Esophagus squamous epithelium (tissue), 5 donors: ENCODE results near the gene PTK7. TPM values are rescaled to one million over a fixed set of nuclear protein-coding genes. Genes with fewer than 3 reads are reported as not detected.
"Not testable (repeated sequence)": the region's sequence is repeated elsewhere in the genome, so short reads cannot be mapped to it uniquely, and the experiment has no call there.

ENCODE experiments used
- DNase-seq: peaks from one replicate; lab custom pipeline; 2025; lab: John Stamatoyannopoulos, UW
- H3K27ac ChIP-seq, 4 donors: fragments of 200-600 bp; sonication (generic); one replicate each; pipeline ENCODE4 v1.5.1; 2016 to 2019; ENCODE audit warnings: mild to moderate bottlenecking in 1 of 4
- H3K27me3 ChIP-seq, 4 donors: fragments of 200-600 bp; sonication (generic); 1 replicate in 3 of 4; 2 replicates in 1 of 4; pipeline versions ENCODE4 v1.5.1 to v1.6.0; 2017 to 2021; ENCODE audit warnings: antibody characterized with exemption in 1 of 4
- H3K36me3 ChIP-seq, 3 donors: fragments of 200-600 bp; sonication (generic); one replicate each; pipeline ENCODE4 v1.5.1; 2016 to 2019
- H3K4me1 ChIP-seq, 3 donors: fragments of 200-600 bp; sonication (generic); one replicate each; pipeline ENCODE4 v1.5.1; 2017 to 2019
- H3K4me3 ChIP-seq, 4 donors: fragments of 200-600 bp; sonication (generic); 1 replicate in 3 of 4; 2 replicates in 1 of 4; pipeline ENCODE4 v1.5.1; 2016 to 2019; ENCODE audit warnings: mild to moderate bottlenecking in 2 of 4, moderate library complexity in 1 of 4
- H3K9me3 ChIP-seq, 3 donors: fragments of 200-600 bp; sonication (generic); one replicate each; pipeline ENCODE4 v1.5.1; 2016 to 2019
- POLR2A ChIP-seq, 4 donors: fragments of 450-650 bp; IDR thresholded peaks; one replicate each; pipeline ENCODE4 v1.6.1; 2017; ENCODE audit warnings: antibody characterized with exemption in 4 of 4, mild to moderate bottlenecking in 4 of 4, moderate library complexity in 3 of 4
- WGBS, 2 donors: methylation state at CpG; one replicate each; pipeline ENCODE4 v1.1.5; 2018; 5-methylcytosine and 5-hydroxymethylcytosine counted together
- intact Hi-C: fragments of 100-400 bp; cut with DNase I; formaldehyde crosslinking; loops from one replicate; pipeline ENCODE4 v1.15.0; 2022
- total RNA-seq, 4 donors: library from RNA; depleted of rRNA; stranded (reverse); fragments of >200 nt; gene quantifications; one replicate each; pipeline ENCODE4 v1.1.0, GENCODE V29; 2016
- TF ChIP-seq, protein P1 (sequence below), 6 experiments: fragments of 450-650 bp in 4 of 6; fragments of 200-600 bp in 2 of 6; sonication (generic) in 2 of 6; IDR thresholded peaks; one replicate each; pipeline ENCODE4 v1.5.1; 2016 to 2019; ENCODE audit warnings: antibody characterized with exemption in 6 of 6, mild to moderate bottlenecking in 4 of 6, moderate library complexity in 4 of 6
- donor health status: DM: yes; HTN: yes; CAD: no.

PTK7 gene
- total RNA-seq, 4 donors from 2014 or later, result 30.6 to 44.1 (median 36.7) TPM

DNA sequence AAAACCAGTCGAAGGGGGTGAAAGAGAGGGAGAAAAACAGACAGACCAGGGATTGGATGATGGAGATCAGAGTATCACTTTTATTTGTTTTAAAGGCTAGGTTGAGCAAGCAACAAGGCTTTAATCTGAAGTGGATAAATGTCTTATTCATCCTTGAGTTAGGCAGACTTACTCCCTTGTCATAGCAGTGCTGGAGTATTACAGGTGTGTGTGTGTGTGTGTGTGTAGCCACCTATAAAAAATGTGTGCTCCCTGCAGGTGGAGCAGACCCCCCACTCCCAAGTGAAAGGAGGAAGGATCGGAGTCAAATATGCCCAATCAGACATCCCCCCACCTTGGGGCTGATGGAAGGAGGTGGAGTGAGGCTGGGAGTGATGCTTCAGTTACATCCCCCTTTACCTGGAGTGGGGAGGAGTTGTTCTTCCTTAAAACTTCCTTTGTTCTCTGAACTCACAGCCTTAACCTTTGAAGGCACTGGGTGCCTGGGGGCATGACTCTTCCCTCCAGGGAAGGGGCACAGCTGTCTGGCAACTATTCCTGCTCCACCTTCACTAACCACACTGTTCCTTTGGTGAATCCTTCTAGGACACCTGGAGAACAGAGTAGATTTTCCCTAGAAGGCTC lies 27.3 kb downstream of the PTK7 start:
- Histone ChIP-seq H3K36me3 (no peaks in the 10 kb centered on the region), H3K4me3 (no peak overlapping the region), H3K4me1 (peaks cover 0 to 30% (median 0%) of the 10 kb centered on the region in 3 donors), H3K27me3 (no peaks in the 10 kb centered on the region), H3K27ac (no peak overlapping the region), H3K9me3 (no peaks in the 10 kb centered on the region)
- no peak for DNase-seq
- no peak for TF ChIP-seq POLR2A (IDR thresholded peaks at IDR 0.05)
- TF ChIP-seq, protein P1, sequence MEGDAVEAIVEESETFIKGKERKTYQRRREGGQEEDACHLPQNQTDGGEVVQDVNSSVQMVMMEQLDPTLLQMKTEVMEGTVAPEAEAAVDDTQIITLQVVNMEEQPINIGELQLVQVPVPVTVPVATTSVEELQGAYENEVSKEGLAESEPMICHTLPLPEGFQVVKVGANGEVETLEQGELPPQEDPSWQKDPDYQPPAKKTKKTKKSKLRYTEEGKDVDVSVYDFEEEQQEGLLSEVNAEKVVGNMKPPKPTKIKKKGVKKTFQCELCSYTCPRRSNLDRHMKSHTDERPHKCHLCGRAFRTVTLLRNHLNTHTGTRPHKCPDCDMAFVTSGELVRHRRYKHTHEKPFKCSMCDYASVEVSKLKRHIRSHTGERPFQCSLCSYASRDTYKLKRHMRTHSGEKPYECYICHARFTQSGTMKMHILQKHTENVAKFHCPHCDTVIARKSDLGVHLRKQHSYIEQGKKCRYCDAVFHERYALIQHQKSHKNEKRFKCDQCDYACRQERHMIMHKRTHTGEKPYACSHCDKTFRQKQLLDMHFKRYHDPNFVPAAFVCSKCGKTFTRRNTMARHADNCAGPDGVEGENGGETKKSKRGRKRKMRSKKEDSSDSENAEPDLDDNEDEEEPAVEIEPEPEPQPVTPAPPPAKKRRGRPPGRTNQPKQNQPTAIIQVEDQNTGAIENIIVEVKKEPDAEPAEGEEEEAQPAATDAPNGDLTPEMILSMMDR (IDR thresholded peaks at IDR 0.05), result no peak
- intact Hi-C loops, result no loop called here
- 51 to 71% methylated on average over 2 of the region's 2 CpGs for WGBS, 2 donors

DNA sequence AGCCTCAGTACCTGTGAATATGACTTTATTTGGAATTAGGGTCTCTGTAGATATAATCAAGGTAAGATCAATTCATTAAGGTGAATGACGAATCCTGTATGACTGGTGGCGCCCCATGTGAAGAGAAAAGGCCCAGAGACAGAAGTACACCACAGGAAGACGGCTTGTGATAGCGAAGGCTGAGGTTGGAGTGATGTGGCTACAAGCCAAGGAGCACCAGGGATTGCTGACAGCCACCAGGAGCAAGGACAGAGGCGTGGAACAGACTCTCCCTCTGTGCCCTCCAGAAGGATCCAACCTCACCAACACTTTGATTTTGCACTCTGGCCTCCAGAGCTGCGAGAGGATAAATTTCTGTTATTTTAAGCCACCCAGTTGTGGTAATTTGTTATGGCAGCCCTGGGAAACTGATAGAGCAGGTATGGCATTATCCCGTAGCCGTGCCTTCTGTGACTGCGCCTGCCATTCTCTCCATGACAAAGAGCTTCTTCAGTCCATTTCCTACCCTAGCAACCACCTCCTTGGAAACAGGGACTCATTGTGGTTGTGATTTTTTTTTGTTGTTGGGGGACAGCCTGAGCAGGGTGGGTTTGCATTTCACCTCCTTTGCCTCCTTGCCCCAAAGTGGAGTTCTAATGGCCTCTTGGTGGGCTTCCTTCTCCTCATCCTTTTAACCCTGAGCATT lies 29.6 kb downstream of the PTK7 start:
- Histone ChIP-seq H3K4me3 (no peak overlapping the region), H3K27me3 (no peaks in the 10 kb centered on the region), H3K27ac (no peak overlapping the region), H3K36me3 (no peaks in the 10 kb centered on the region), H3K4me1 (peaks cover 0 to 23% (median 0%) of the 10 kb centered on the region in 3 donors), H3K9me3 (no peaks in the 10 kb centered on the region)
- WGBS, 2 donors, result 85 to 87% methylated on average over 9 of the region's 9 CpGs
- TF ChIP-seq, protein P1 (IDR thresholded peaks at IDR 0.05), result no peak
- TF ChIP-seq POLR2A (IDR thresholded peaks at IDR 0.05), result no peak
- no peak for DNase-seq
- intact Hi-C loops, result no loop called here

DNA sequence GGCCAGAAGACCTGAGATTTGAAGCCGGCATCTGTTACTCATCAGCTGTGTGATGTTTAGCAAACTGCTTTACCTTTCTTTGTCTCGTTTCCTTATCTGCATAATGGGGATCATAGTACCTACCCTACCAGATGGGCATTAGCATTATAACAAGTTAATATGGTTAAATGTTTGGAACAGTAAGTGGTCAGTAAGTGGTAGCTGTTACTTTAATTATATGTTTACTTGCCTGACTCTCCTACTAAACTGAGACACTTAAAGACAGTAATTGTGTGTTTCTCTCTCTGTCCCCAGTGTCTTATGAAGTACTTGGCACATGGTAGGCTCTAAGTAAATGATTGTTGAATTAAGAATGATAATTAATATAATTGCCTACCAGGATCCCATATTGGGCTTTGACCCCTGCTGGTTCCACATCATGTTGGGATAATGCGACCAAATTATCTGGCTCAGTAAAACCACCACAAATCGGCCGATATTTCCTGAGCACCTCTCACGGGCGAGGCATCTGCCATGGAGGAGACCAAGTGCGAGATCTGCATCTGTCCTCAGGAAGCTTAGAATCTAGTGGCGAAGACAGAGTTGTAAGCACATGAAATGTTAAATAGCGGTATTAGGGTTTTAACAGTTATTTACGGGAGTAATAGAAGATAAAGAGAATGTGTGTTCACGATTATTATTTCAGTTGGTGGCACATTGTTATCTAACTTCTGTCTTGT lies 31.4 kb downstream of the PTK7 start:
- H3K9me3 ChIP-seq, result no peaks in the 10 kb centered on the region
- intact Hi-C loops, result no loop called here
- DNase-seq, result no peak
- WGBS, 2 donors, result 92% methylated on average over 12 of the region's 12 CpGs
- TF ChIP-seq, protein P1 (IDR thresholded peaks at IDR 0.05), result no peak
- no peak for TF ChIP-seq POLR2A (IDR thresholded peaks at IDR 0.05)
- peaks cover 0 to 33% (median 3%) of the 10 kb centered on the region in 3 donors for H3K4me1 ChIP-seq
- H3K36me3 ChIP-seq, result no peaks in the 10 kb centered on the region
- no peak overlapping the region for H3K4me3 ChIP-seq
- H3K27me3 ChIP-seq, result no peaks in the 10 kb centered on the region
- H3K27ac ChIP-seq, result no peak overlapping the region

DNA sequence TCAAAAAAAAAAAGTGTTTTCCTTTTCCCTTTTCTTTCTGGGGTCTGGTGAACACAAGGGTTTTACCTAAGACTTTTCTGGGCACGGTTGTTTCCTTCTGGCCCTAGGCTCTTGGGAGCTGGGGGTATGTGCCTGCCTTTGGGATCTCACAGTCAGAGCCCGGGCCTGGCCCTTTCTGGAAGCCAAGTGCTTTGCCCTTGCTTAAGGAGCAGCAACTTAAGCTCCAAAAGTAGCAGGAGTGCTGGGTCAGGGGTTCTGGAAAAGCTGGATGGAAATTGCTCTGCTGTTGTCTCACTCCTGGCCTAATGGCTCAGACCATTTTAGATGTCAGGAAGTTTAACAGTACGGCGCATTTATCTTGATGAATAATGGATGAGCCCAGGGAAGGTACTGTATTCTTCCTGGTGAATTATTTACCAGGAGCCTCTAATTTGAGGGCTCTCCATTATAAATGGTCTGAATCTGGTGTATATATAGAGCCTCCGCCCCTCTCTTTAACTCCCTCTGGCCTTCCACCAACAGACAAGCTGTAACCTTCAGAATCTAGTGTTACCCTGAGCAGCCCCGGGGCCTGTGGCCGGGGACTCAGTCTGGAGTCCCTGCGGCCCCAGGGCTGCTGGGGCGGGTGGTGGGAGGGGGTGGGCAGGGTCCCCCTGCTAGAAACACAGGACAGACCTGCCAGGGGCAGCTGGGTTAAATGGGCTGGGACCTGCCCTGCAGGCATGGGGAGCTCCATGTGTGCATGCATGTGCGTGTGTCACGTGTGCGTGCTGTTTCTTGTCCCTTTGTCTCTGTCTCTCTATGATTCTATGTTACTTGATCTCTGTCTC lies 37.5 kb downstream of the PTK7 start:
- TF ChIP-seq POLR2A (IDR thresholded peaks at IDR 0.05), result no peak
- no peaks in the 10 kb centered on the region for H3K27me3 ChIP-seq
- H3K4me1 ChIP-seq, result peaks cover 16 to 65% (median 36%) of the 10 kb centered on the region in 3 donors
- 35 to 62% methylated on average over 7 to 8 of the region's 12 CpGs for WGBS, 2 donors
- peak overlapping the region; percentile 71 to 86 (median 80) for H3K27ac ChIP-seq
- H3K4me3 ChIP-seq, result no peak overlapping the region
- no peak for DNase-seq
- H3K9me3 ChIP-seq, result no peaks in the 10 kb centered on the region
- intact Hi-C loops, result no loop called here
- H3K36me3 ChIP-seq, result no peaks in the 10 kb centered on the region

DNA sequence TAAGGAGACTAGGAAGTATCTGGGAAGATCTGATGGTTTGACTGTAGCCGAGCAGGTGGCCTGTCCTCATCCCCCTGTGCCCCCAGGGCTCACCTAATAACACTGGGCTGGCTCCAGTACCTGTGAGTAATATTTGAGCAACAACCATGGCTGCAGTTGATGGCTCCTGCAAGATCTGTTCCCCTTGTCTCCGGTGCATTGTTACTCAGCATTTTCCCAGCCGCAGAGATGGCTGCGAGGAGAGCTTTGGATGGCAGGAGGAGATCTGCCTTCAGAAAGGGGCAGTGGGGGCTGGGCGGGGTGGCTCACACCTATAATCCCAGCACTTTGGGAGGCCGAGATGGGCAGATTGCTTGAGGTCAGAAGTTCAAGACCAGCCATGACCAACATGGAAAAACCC lies 39.3 kb downstream of the PTK7 start:
- H3K36me3 ChIP-seq, result no peaks in the 10 kb centered on the region
- H3K9me3 ChIP-seq, result no peaks in the 10 kb centered on the region
- H3K27ac ChIP-seq, result peak overlapping the region; percentile 52 to 86 (median 80)
- H3K4me3 ChIP-seq, result no peak overlapping the region
- TF ChIP-seq, protein P1 (IDR thresholded peaks at IDR 0.05), result no peak
- TF ChIP-seq POLR2A (IDR thresholded peaks at IDR 0.05), result no peak
- peaks cover 16 to 73% (median 37%) of the 10 kb centered on the region in 3 donors for H3K4me1 ChIP-seq
- H3K27me3 ChIP-seq, result no peaks in the 10 kb centered on the region
- DNase-seq, result no peak
- intact Hi-C loops, result no loop called here
- WGBS, 2 donors, result 33 to 37% methylated on average over 1 to 3 of the region's 6 CpGs

DNA sequence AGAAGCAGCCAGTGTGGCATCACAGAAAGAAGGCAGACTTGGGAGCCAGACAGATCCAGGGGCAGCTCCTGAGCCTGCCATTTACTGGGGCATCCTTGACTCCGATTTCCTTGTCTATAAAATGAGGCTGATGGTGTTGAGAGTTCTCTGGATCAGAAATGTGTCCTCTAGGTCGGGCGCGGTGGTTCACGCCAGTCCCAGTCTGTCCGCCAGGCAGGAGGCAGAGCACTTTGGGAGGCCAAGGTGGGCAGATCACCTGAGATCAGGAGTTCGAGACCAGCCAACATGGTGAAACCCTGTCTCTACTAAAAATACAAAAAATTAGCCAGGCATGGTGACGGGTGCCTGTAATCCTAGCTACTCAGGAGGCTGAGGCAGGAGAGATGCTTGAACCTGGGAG lies 41.4 kb downstream of the PTK7 start:
- WGBS, 2 donors, result 84 to 89% methylated on average over 8 of the region's 8 CpGs
- intact Hi-C loops, H3K9me3 ChIP-seq, H3K4me3 ChIP-seq, H3K27me3 ChIP-seq, DNase-seq, H3K36me3 ChIP-seq: not testable (repeated sequence)
- peaks cover 21 to 76% (median 55%) of the 10 kb centered on the region in 3 donors for H3K4me1 ChIP-seq
- peak overlapping the region in 3 of 4 donors; percentile 83 to 86 (median 85) for H3K27ac ChIP-seq
